Measurements from ENCODE around the gene HOXA5.

Gene HOXA5

DNA sequence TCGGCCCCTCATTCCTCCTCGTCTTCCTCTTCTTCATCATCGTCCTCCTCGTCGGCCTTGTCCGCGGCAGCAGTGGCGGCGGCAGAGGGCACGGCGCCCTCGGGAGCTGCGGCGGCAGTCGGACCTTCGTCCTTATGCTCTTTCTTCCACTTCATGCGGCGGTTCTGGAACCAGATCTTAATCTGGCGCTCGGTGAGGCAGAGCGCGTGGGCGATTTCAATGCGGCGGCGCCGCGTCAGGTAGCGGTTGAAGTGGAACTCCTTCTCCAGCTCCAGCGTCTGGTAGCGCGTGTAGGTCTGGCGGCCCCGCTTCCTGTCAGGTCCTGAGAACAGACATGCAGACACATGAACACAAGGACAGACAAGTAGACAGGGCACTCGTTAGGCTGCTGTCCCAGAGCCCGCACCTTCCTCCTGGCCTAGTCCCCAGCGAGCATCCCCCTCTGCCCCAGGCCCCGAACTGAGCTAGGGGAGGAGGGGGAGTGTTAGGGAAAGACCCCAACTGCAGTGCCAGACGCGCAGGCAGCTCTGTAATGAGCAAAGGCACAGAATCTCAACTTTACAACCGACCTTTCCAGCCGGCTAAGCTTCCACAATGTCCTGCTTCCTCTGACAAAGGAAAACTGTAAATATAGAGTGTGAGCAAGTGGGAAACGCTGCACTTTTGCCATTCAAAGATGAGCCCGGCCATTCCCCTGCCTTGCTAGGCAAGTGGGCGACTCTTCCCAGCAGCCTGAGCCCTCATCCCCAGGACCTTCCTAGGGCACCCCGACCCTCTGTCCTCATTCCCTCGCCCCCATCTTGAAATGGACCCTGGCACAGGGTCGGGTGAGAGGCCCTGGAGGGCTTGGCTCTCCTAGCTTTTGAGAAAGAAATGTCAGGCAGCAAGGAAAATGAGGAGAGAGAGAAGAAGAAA is 11.7 kb upstream of the HOXA5 start:
- TF ChIP-seq, protein P1, sequence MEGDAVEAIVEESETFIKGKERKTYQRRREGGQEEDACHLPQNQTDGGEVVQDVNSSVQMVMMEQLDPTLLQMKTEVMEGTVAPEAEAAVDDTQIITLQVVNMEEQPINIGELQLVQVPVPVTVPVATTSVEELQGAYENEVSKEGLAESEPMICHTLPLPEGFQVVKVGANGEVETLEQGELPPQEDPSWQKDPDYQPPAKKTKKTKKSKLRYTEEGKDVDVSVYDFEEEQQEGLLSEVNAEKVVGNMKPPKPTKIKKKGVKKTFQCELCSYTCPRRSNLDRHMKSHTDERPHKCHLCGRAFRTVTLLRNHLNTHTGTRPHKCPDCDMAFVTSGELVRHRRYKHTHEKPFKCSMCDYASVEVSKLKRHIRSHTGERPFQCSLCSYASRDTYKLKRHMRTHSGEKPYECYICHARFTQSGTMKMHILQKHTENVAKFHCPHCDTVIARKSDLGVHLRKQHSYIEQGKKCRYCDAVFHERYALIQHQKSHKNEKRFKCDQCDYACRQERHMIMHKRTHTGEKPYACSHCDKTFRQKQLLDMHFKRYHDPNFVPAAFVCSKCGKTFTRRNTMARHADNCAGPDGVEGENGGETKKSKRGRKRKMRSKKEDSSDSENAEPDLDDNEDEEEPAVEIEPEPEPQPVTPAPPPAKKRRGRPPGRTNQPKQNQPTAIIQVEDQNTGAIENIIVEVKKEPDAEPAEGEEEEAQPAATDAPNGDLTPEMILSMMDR (IDR thresholded peaks at IDR 0.05; ENCODE audit: low read depth, low read length), result no peak

DNA sequence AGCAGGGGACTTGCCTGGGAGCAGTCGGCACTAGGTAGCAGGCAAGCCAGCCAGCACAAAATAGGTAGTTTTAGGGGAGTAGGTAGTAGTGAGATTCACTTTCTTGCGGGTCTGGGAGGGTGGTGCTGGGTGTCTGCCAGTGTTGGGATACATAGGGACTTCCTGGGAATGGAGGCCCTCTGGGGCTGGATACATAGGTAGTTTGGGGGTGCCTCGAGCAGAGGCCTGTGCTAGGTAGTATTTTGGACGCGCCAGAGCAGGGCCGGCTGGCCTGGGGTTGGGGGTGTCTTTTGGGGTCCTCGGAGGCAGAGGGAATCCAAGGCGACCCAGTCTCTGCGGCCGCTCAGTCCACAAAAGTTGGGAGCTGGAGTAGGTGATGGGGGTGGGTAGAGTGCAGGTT is 10.9 kb upstream of the HOXA5 start:
- TF ChIP-seq, protein P1 (IDR thresholded peaks at IDR 0.05; ENCODE audit: low read depth, low read length), result no peak
- H3K4me3 ChIP-seq (ENCODE audit: low read depth, low read length), result no peak overlapping the region

More for the DNA sequence above, 11.7 kb upstream of the HOXA5 start:
- no peak overlapping the region for H3K4me3 ChIP-seq (ENCODE audit: low read depth, low read length)

DNA sequence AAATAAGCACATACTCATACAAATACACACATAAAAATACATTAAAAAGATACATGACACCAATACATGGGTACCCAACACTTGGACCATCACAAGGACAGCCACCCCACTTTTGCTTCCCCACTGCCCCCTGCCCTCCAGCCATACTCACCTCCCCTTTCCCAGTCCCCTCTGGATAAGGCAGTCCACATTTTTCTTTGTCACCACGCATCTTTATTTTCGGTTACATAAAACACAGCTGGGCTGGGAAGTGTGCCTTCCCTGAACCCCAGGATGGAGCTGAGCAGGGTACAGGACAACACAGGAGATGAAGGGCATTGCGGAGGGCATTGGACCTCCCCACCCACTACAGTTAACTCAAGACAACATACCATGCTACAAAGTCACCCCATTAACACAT is 10.0 kb upstream of the HOXA5 start:
- no peak overlapping the region for H3K4me3 ChIP-seq (ENCODE audit: low read depth, low read length)
- TF ChIP-seq, protein P1 (IDR thresholded peaks at IDR 0.05; ENCODE audit: low read depth, low read length), result no peak

DNA sequence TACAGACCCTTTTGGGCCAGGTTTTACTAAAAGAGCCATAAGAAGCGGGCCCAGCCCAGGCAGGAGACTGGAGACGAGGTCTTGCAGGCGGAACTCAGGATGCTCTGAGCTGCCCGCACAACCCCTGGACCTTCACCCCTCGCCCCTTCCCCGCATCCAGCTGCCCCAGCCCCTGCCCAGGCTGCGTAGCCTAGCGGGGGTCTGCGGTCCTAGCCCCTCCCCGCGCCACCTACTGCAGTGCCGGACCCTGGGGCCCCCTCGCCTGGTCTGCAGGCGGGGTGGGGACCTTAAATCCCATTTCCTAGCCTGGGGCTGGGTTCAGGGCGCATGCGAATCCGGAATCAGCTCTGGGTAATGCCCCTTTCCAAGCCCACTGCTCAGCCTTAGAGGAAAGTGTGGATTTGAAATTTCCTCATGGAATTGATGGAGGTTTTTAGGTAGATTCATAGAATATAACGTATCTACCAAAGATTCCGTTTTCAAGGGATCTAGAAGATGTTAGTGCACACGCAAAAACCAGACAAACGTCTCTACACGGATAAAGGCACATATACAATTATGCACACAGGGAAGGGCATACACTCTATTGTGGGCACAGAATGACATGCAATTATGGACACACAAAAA is 9.4 kb upstream of the HOXA5 start:
- TF ChIP-seq, protein P1 (IDR thresholded peaks at IDR 0.05; ENCODE audit: low read depth, low read length), result no peak
- no peak overlapping the region for H3K4me3 ChIP-seq (ENCODE audit: low read depth, low read length)

DNA sequence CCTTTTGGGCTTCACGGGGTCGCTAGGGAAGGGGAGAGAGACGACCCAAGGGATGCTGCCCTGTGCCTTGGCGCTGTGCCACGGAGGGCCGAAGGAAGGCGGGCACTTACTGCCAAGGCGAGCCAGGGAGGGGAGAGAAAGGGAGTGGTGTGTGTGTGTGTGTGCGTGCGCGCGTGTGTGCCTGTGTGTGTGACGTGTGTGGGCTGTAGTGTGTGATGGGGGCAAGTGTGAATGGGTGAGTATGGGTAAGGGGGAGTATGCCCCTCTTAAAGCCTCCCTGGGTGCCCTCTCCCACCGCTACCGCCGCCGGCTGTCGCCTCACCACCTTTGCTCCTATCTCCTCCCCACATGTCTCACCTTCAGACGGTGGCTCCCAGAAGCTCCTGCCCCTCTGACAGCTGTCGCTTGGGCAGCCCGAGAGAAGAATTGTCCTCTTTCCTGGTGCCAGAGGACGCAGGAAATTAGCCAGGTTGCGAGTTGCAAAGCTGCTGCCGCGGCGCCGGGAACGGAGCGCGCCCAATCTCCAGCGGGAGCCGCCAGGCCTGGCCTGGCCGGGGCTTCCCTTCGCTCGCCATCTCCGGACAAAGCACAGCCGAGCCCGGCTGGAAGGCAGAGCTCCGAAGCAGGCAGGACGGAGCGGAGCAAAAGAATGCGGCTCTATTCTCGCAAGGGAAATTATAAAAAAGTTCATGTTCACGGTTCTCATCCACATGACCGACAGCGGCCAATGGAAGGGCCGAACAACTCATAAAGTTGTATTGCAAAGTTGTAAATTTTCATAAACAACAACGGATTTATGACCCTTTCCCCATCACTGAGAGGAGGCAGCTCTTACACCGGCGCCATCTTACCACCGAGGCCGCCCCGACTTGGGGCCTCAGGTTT is 8.7 kb upstream of the HOXA5 start, which contains the start of gene HOXA3:
Gene HOXA3 (minus strand): TSS at position 653 of the 885 bp plus-strand sequence. CDS start 41,943 bp downstream, outside the sequence.
- TF ChIP-seq, protein P1 (IDR thresholded peaks at IDR 0.05; ENCODE audit: low read depth, low read length), result no peak
- H3K4me3 ChIP-seq (ENCODE audit: low read depth, low read length), result peak within 1 kb of the TSS; percentile 54

DNA sequence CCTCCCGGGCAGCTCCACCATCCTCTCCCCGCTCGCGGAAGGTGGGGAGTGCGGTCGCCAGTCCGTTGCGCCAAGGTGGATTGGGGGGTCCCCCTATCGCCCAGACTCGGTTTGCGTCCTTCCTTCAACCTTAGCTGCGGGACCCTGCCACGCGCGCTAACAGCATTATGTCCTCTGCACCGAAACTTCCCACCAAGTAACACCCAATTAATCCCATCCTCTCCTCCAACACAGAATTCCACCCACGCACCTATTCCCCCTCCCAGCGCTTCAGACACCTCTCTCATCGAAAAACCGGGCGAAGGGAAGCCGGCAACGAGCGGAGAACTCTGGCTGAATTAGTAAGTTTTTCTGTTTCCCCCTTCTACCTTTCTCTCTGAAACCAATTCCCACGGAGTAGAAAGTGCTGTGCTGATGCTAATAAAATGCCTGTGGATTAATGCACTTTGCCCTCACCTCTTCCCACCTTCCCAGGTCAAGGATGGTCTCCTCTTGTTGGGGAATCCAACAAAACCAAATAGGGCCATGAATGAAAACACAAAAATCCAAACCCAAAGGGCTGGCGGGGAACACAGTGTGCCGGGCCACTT is 8.0 kb upstream of the HOXA5 start:
- peak overlapping the region; percentile 54 for H3K4me3 ChIP-seq (ENCODE audit: low read depth, low read length)
- TF ChIP-seq, protein P1 (IDR thresholded peaks at IDR 0.05; ENCODE audit: low read depth, low read length), result no peak

All from WI38 (cell line).